DOHH2 (cell line): ENCODE results near the gene PLTP.
"Not testable (repeated sequence)": the region's sequence is repeated elsewhere in the genome, so short reads cannot be mapped to it uniquely, and the experiment has no call there.

Source experiments
- H3F3A ChIP-seq: fragments of 200-600 bp; sonication (generic), shearing (Covaris generic); 2 replicates; pipeline ENCODE4 v1.6.0; 2016; ENCODE audit warnings: antibody characterized with exemption, mild to moderate bottlenecking; ENCODE audit not compliant: control insufficient read depth, insufficient read depth
- H3K27ac ChIP-seq: fragments of 200-600 bp; sonication (generic); 2 replicates; pipeline ENCODE4 v1.5.1; 2014; ENCODE audit warnings: low read depth, mild to moderate bottlenecking, low read length, moderate library complexity
- H3K27me3 ChIP-seq: fragments of 200-600 bp; sonication (generic); 2 replicates; pipeline ENCODE4 v1.6.1; 2014; ENCODE audit warnings: mild to moderate bottlenecking, low read length, mixed read lengths; ENCODE audit not compliant: control insufficient read depth
- H3K36me3 ChIP-seq: fragments of 200-600 bp; sonication (generic); 2 replicates; pipeline ENCODE4 v1.6.1; 2014; ENCODE audit warnings: mild to moderate bottlenecking, low read length, moderate library complexity, mixed read lengths; ENCODE audit not compliant: control insufficient read depth
- H3K4me1 ChIP-seq: fragments of 200-600 bp; sonication (generic); 2 replicates; pipeline ENCODE4 v1.6.1; 2014; ENCODE audit warnings: mild to moderate bottlenecking, low read length, mixed read lengths; ENCODE audit not compliant: control insufficient read depth
- H3K4me2 ChIP-seq: fragments of 200-600 bp; sonication (generic); 2 replicates; pipeline ENCODE4 v1.6.0; 2014; ENCODE audit warnings: mild to moderate bottlenecking, low read length, moderate library complexity
- H3K4me3 ChIP-seq: fragments of 200-600 bp; sonication (generic); 2 replicates; pipeline ENCODE4 v1.5.1; 2014; ENCODE audit warnings: mild to moderate bottlenecking, low read length, mixed read lengths
- H3K79me2 ChIP-seq: fragments of 200-600 bp; sonication (generic); 2 replicates; pipeline ENCODE4 v1.6.1; 2014; ENCODE audit warnings: mild to moderate bottlenecking, low read length, mixed read lengths; ENCODE audit not compliant: control insufficient read depth
- H3K9me2 ChIP-seq: fragments of 200-600 bp; sonication (generic); replicated peaks from 2 replicates; pipeline ENCODE4 v1.6.1; 2014; ENCODE audit warnings: mild to moderate bottlenecking, low read length, mixed read lengths; ENCODE audit not compliant: control insufficient read depth
- H3K9me3 ChIP-seq: fragments of 200-600 bp; sonication (generic); 2 replicates; pipeline ENCODE4 v1.6.1; 2014; ENCODE audit warnings: antibody characterized with exemption, low read length, mixed read lengths; ENCODE audit not compliant: control insufficient read depth, insufficient read depth
- H4K20me1 ChIP-seq: fragments of 200-600 bp; sonication (generic); 2 replicates; pipeline ENCODE4 v1.6.0; 2014; ENCODE audit warnings: low read depth, mild to moderate bottlenecking, antibody characterized with exemption, low read length, moderate library complexity; ENCODE audit not compliant: control insufficient read depth, insufficient read depth
- CTCF ChIP-seq: fragments of 200-600 bp; sonication (generic); IDR thresholded peaks from one replicate; pipeline ENCODE4 v1.5.1; 2014; ENCODE audit warnings: antibody characterized with exemption, mild to moderate bottlenecking, low read depth, low read length; ENCODE audit not compliant: poor library complexity, severe bottlenecking
- EZH2phosphoT487 ChIP-seq: fragments of 200-600 bp; sonication (generic); IDR thresholded peaks from 2 replicates; pipeline ENCODE4 v1.6.1; 2017; ENCODE audit warnings: borderline replicate concordance, mild to moderate bottlenecking, antibody characterized with exemption, low read length, moderate library complexity, mixed read lengths

Gene PLTP

GRCh38 chr20:45958593-45958992 lies 46.6 kb upstream of the PLTP start:
- H4K20me1 ChIP-seq, result no peaks in the 10 kb centered on the region
- H3K27ac ChIP-seq, result no peak overlapping the region
- peaks cover 51% of the 10 kb centered on the region for H3K36me3 ChIP-seq

GRCh38 chr20:45957021-45957941 lies 45.3 kb upstream of the PLTP start:
- TF ChIP-seq CTCF, result no peak
- no peak for TF ChIP-seq EZH2phosphoT487
- Histone ChIP-seq H3K27me3 (no peaks in the 10 kb centered on the region), H3K27ac (no peak overlapping the region), H4K20me1 (no peaks in the 10 kb centered on the region), H3K36me3 (peaks cover 48% of the 10 kb centered on the region), H3K4me3 (no peak overlapping the region), H3K79me2 (no peaks in the 10 kb centered on the region), H3K4me1 (no peaks in the 10 kb centered on the region), H3K9me2 (no peaks in the 10 kb centered on the region), H3K4me2 (no peak overlapping the region), H3F3A (no peaks in the 10 kb centered on the region), H3K9me3 (no peaks in the 10 kb centered on the region)

More at GRCh38 chr20:45958593-45958992, 46.6 kb upstream of the PLTP start:
- Histone ChIP-seq H3K27me3 (no peaks in the 10 kb centered on the region), H3K4me1 (no peaks in the 10 kb centered on the region), H3K4me2 (no peak overlapping the region), H3K4me3 (no peak overlapping the region), H3K79me2 (no peaks in the 10 kb centered on the region), H3K9me3 (no peaks in the 10 kb centered on the region), H3F3A (no peaks in the 10 kb centered on the region), H3K9me2 (no peaks in the 10 kb centered on the region)
- no peak for TF ChIP-seq CTCF
- no peak for TF ChIP-seq EZH2phosphoT487

- H4K20me1 ChIP-seq, H3K79me2 ChIP-seq, H3K9me3 ChIP-seq, H3K4me3 ChIP-seq, H3K9me2 ChIP-seq, H3K4me1 ChIP-seq, H3K27me3 ChIP-seq, H3K27ac ChIP-seq, H3F3A ChIP-seq, H3K4me2 ChIP-seq: not testable (repeated sequence)
- H3K36me3 ChIP-seq, result peaks cover 53% of the 10 kb centered on the region
Measured at GRCh38 chr20:45956326-45956725, 44.4 kb upstream of the PLTP start.

GRCh38 chr20:45953672-45954071 lies 41.7 kb upstream of the PLTP start:
- no peak overlapping the region for H3K4me2 ChIP-seq
- H3K4me3 ChIP-seq, result no peak overlapping the region
- no peaks in the 10 kb centered on the region for H3K27me3 ChIP-seq
- TF ChIP-seq EZH2phosphoT487, result no peak
- no peak for TF ChIP-seq CTCF
- H3K36me3 ChIP-seq, result peaks cover 59% of the 10 kb centered on the region
- no peaks in the 10 kb centered on the region for H3K9me2 ChIP-seq
- no peaks in the 10 kb centered on the region for H3K9me3 ChIP-seq
- no peak overlapping the region for H3K27ac ChIP-seq
- peaks cover 8% of the 10 kb centered on the region for H3K4me1 ChIP-seq
- no peaks in the 10 kb centered on the region for H4K20me1 ChIP-seq
- H3K79me2 ChIP-seq, result no peaks in the 10 kb centered on the region
- no peaks in the 10 kb centered on the region for H3F3A ChIP-seq
